CD8-positive, alpha-beta memory T cell (primary cell): ENCODE data around the gene CSF1R. TPM values are rescaled to one million over a fixed set of nuclear protein-coding genes. Genes with fewer than 3 reads are reported as not detected.

ENCODE experiments used
- CTCF ChIA-PET: fragments of 350-600 bp; sonication (Branson Sonifier 250); formaldehyde crosslinking; loops from one replicate; lab custom pipeline; 2021; ENCODE audit warnings: antibody characterized with exemption; lab: Charles Lee
- POLR2A ChIA-PET: fragments of 350-600 bp; sonication (Branson Sonifier 250); formaldehyde crosslinking; loops from one replicate; lab custom pipeline; 2021; ENCODE audit warnings: antibody characterized with exemption; lab: Charles Lee
- DNase-seq, 5 donors: peaks; one replicate each; pipeline versions ENCODE4 v3.0.0 to v3.0.0-alpha.2; 2020 to 2022; ENCODE audit warnings: mixed read lengths in 1 of 5
- H3K27ac ChIP-seq: one replicate; pipeline ENCODE4 v1.7.0; 2013; ENCODE audit warnings: low read depth, mild to moderate bottlenecking, low read length, moderate library complexity
- H3K27me3 ChIP-seq: 2 replicates; pipeline ENCODE4 v1.7.0; 2013; ENCODE audit warnings: low read length, mild to moderate bottlenecking; ENCODE audit not compliant: insufficient read depth, poor library complexity, severe bottlenecking
- H3K36me3 ChIP-seq: 2 replicates; pipeline ENCODE4 v1.7.0; 2013; ENCODE audit warnings: mild to moderate bottlenecking, low read length, moderate library complexity; ENCODE audit not compliant: insufficient read depth
- H3K4me1 ChIP-seq: 2 replicates; pipeline ENCODE4 v1.7.0; 2013; ENCODE audit warnings: mild to moderate bottlenecking, low read length, moderate library complexity; ENCODE audit not compliant: insufficient read depth
- H3K4me3 ChIP-seq: 2 replicates; pipeline ENCODE4 v1.7.0; 2013; ENCODE audit warnings: mild to moderate bottlenecking, low read length
- H3K9me3 ChIP-seq: 2 replicates; pipeline ENCODE4 v1.7.0; 2013; ENCODE audit warnings: mild to moderate bottlenecking, low read length
- H3K27ac Mint-ChIP-seq, 8 donors: one replicate each; pipeline ENCODE4 v1.8.0; 2020 to 2021; ENCODE audit warnings: mixed read lengths in 8 of 8, mild to moderate bottlenecking in 6 of 8, inconsistent platforms in 3 of 8, moderate library complexity in 3 of 8
- H3K27me3 Mint-ChIP-seq, 2 donors: one replicate each; pipeline ENCODE4 v1.8.0; 2020 to 2021; ENCODE audit warnings: mixed read lengths in 2 of 2, mild to moderate bottlenecking in 1 of 2, moderate library complexity in 1 of 2
- H3K36me3 Mint-ChIP-seq, 3 donors: one replicate each; pipeline ENCODE4 v1.8.0; 2020 to 2021; ENCODE audit warnings: mixed read lengths in 3 of 3, inconsistent platforms in 1 of 3, mild to moderate bottlenecking in 1 of 3
- H3K4me1 Mint-ChIP-seq, 3 donors: one replicate each; pipeline ENCODE4 v1.8.0; 2020 to 2021; ENCODE audit warnings: mixed read lengths in 3 of 3, inconsistent platforms in 1 of 3, mild to moderate bottlenecking in 1 of 3
- H3K4me3 Mint-ChIP-seq, 7 donors: one replicate each; pipeline ENCODE4 v1.8.0; 2020 to 2021; ENCODE audit warnings: mixed read lengths in 7 of 7, mild to moderate bottlenecking in 6 of 7, moderate library complexity in 4 of 7, inconsistent platforms in 2 of 7
- H3K9me3 Mint-ChIP-seq, 5 donors: one replicate each; pipeline ENCODE4 v1.8.0; 2020 to 2022; ENCODE audit warnings: mixed read lengths in 5 of 5, mild to moderate bottlenecking in 3 of 5, moderate library complexity in 2 of 5, inconsistent platforms in 1 of 5
- polyA plus RNA-seq: library from polyadenylated mRNA; unstranded; fragments of 300-500 nt; fragmentation: Illumina TruSeq; gene quantifications from one replicate; pipeline ENCODE4 v1.2.3, GENCODE V29; 2021
- total RNA-seq, 2 experiments: library from RNA; stranded (reverse); gene quantifications; one replicate each; pipeline ENCODE4 v1.2.3, GENCODE V29; 2021

CSF1R gene
- total and polyA plus RNA-seq, 3 experiments from 2014 or later = 0.59 to 2.7 (median 1.7) TPM

GRCh38 chr5:150023136-150023535 is 63.2 kb downstream of the CSF1R start:
- no peak for DNase-seq
- ChIA-PET POLR2A (no interaction called here), CTCF (interaction anchor here (1.8 kb wide), 1 partner anchor 12 kb away, joined by 4 read pairs; no protein-coding TSS in a partner anchor)
- peaks cover 26 to 93% (median 39%) of the 10 kb centered on the region in 3 donors for H3K36me3 Mint-ChIP-seq
- peaks cover 0 to 3% (median 0%) of the 10 kb centered on the region in 3 donors for H3K4me1 Mint-ChIP-seq
- H3K4me3 ChIP-seq = no peak overlapping the region
- H3K36me3 ChIP-seq = peaks cover 53% of the 10 kb centered on the region
- H3K27me3 Mint-ChIP-seq = no peaks in the 10 kb centered on the region
- H3K27me3 ChIP-seq = no peaks in the 10 kb centered on the region
- H3K4me3 Mint-ChIP-seq = no peak overlapping the region
- H3K27ac Mint-ChIP-seq = no peak overlapping the region
- H3K9me3 ChIP-seq = no peaks in the 10 kb centered on the region
- no peak overlapping the region for H3K27ac ChIP-seq
- no peaks in the 10 kb centered on the region for H3K4me1 ChIP-seq
- H3K9me3 Mint-ChIP-seq = no peaks in the 10 kb centered on the region

- H3K27ac Mint-ChIP-seq = no peak overlapping the region
- peaks cover 22 to 93% (median 36%) of the 10 kb centered on the region in 3 donors for H3K36me3 Mint-ChIP-seq
- DNase-seq = no peak
- ChIA-PET POLR2A (no interaction called here), CTCF (interaction anchor here (1.8 kb wide), 1 partner anchor 12 kb away, joined by 4 read pairs; no protein-coding TSS in a partner anchor)
- H3K9me3 Mint-ChIP-seq = no peaks in the 10 kb centered on the region
- H3K27me3 Mint-ChIP-seq = no peaks in the 10 kb centered on the region
- no peaks in the 10 kb centered on the region for H3K9me3 ChIP-seq
- H3K36me3 ChIP-seq = peaks cover 58% of the 10 kb centered on the region
- H3K27me3 ChIP-seq = no peaks in the 10 kb centered on the region
- no peak overlapping the region for H3K27ac ChIP-seq
- H3K4me1 ChIP-seq = no peaks in the 10 kb centered on the region
- no peak overlapping the region for H3K4me3 Mint-ChIP-seq
- H3K4me1 Mint-ChIP-seq = peaks cover 0 to 3% (median 0%) of the 10 kb centered on the region in 3 donors
- no peak overlapping the region for H3K4me3 ChIP-seq
Observed at GRCh38 chr5:150022681-150023080, 63.7 kb downstream of the CSF1R start.

- peaks cover 0 to 3% (median 0%) of the 10 kb centered on the region in 3 donors for H3K4me1 Mint-ChIP-seq
- CTCF ChIA-PET = interaction anchor here (1.8 kb wide), 1 partner anchor 11 kb away, joined by 4 read pairs; no protein-coding TSS in a partner anchor
- Histone ChIP-seq H3K4me3 (no peak overlapping the region), H3K27me3 (no peaks in the 10 kb centered on the region), H3K9me3 (no peaks in the 10 kb centered on the region), H3K27ac (no peak overlapping the region), H3K36me3 (peaks cover 58% of the 10 kb centered on the region), H3K4me1 (no peaks in the 10 kb centered on the region)
- H3K27me3 Mint-ChIP-seq = no peaks in the 10 kb centered on the region
- H3K27ac Mint-ChIP-seq = peak overlapping the region in 1 of 8 donors; percentile 12
- POLR2A ChIA-PET = no interaction called here
- no peak overlapping the region for H3K4me3 Mint-ChIP-seq
- peaks cover 23 to 94% (median 36%) of the 10 kb centered on the region in 3 donors for H3K36me3 Mint-ChIP-seq
- no peaks in the 10 kb centered on the region for H3K9me3 Mint-ChIP-seq
- no peak for DNase-seq
Observed at GRCh38 chr5:150022158-150022531, 64.2 kb downstream of the CSF1R start.

GRCh38 chr5:150021491-150022157 is 64.7 kb downstream of the CSF1R start:
- Histone ChIP-seq H3K27me3 (no peaks in the 10 kb centered on the region), H3K9me3 (no peaks in the 10 kb centered on the region), H3K4me1 (no peaks in the 10 kb centered on the region), H3K36me3 (peaks cover 60% of the 10 kb centered on the region), H3K27ac (no peak overlapping the region), H3K4me3 (no peak overlapping the region)
- peaks cover 0 to 3% (median 0%) of the 10 kb centered on the region in 3 donors for H3K4me1 Mint-ChIP-seq
- peaks cover 25 to 95% (median 33%) of the 10 kb centered on the region in 3 donors for H3K36me3 Mint-ChIP-seq
- DNase-seq = no peak
- CTCF ChIA-PET = interaction anchor here (0.8 to 1.8 kb wide), 2 partner anchors 11 to 12 kb away, joined by 3 to 4 read pairs; no protein-coding TSS in a partner anchor
- peak overlapping the region in 1 of 7 donors; percentile 27 for H3K4me3 Mint-ChIP-seq
- no peaks in the 10 kb centered on the region for H3K27me3 Mint-ChIP-seq
- no peak overlapping the region for H3K27ac Mint-ChIP-seq
- peaks cover 0 to 2% (median 1%) of the 10 kb centered on the region in 5 donors for H3K9me3 Mint-ChIP-seq
- POLR2A ChIA-PET = interaction anchor here (0.5 kb wide), 1 partner anchor 456 kb away, joined by 3 read pairs; no protein-coding TSS in a partner anchor

- DNase-seq = no peak
- Histone ChIP-seq H3K4me3 (no peak overlapping the region), H3K27me3 (no peaks in the 10 kb centered on the region), H3K36me3 (peaks cover 65% of the 10 kb centered on the region), H3K27ac (no peak overlapping the region), H3K9me3 (no peaks in the 10 kb centered on the region), H3K4me1 (no peaks in the 10 kb centered on the region)
- Mint-ChIP-seq H3K4me1 (peaks cover 0 to 3% (median 0%) of the 10 kb centered on the region in 3 donors), H3K9me3 (peaks cover 0 to 7% (median 4%) of the 10 kb centered on the region in 5 donors), H3K4me3 (no peak overlapping the region), H3K27me3 (no peaks in the 10 kb centered on the region), H3K36me3 (peaks cover 37 to 95% (median 43%) of the 10 kb centered on the region in 3 donors), H3K27ac (peak overlapping the region in 1 of 8 donors; percentile 39)
- CTCF ChIA-PET = interaction anchor here (0.6 kb wide), 1 partner anchor 191 kb away, joined by 3 read pairs; no protein-coding TSS in a partner anchor
- POLR2A ChIA-PET = interaction anchor here (0.7 kb wide), 1 partner anchor 201 kb away, joined by 3 read pairs; no protein-coding TSS in a partner anchor
Observed at GRCh38 chr5:150020249-150020648, 66.1 kb downstream of the CSF1R start.

GRCh38 chr5:150017226-150018005 is 68.9 kb downstream of the CSF1R start:
- peak overlapping the region in 1 of 8 donors; percentile 19 for H3K27ac Mint-ChIP-seq
- no peaks in the 10 kb centered on the region for H3K27me3 Mint-ChIP-seq
- DNase-seq = no peak
- Histone ChIP-seq H3K27me3 (no peaks in the 10 kb centered on the region), H3K4me1 (no peaks in the 10 kb centered on the region), H3K9me3 (no peaks in the 10 kb centered on the region), H3K4me3 (no peak overlapping the region), H3K36me3 (peaks cover 73% of the 10 kb centered on the region), H3K27ac (no peak overlapping the region)
- no peak overlapping the region for H3K4me3 Mint-ChIP-seq
- H3K9me3 Mint-ChIP-seq = peaks cover 0 to 8% (median 4%) of the 10 kb centered on the region in 5 donors
- peaks cover 54 to 97% (median 62%) of the 10 kb centered on the region in 3 donors for H3K36me3 Mint-ChIP-seq
- POLR2A ChIA-PET = no interaction called here
- H3K4me1 Mint-ChIP-seq = peaks cover 0 to 4% (median 1%) of the 10 kb centered on the region in 3 donors
- CTCF ChIA-PET = no interaction called here

- Mint-ChIP-seq H3K27me3 (no peaks in the 10 kb centered on the region), H3K36me3 (peaks cover 52 to 96% (median 61%) of the 10 kb centered on the region in 3 donors), H3K4me3 (no peak overlapping the region), H3K4me1 (peaks cover 0 to 6% (median 6%) of the 10 kb centered on the region in 3 donors), H3K9me3 (peaks cover 0 to 8% (median 4%) of the 10 kb centered on the region in 5 donors), H3K27ac (no peak overlapping the region)
- POLR2A ChIA-PET = no interaction called here
- no peak overlapping the region for H3K4me3 ChIP-seq
- no peaks in the 10 kb centered on the region for H3K4me1 ChIP-seq
- no peaks in the 10 kb centered on the region for H3K9me3 ChIP-seq
- no peak for DNase-seq
- CTCF ChIA-PET = interaction anchor here (0.7 kb wide), 1 partner anchor 199 kb away, joined by 4 read pairs; no protein-coding TSS in a partner anchor
- H3K27me3 ChIP-seq = no peaks in the 10 kb centered on the region
- H3K27ac ChIP-seq = no peak overlapping the region
- H3K36me3 ChIP-seq = peaks cover 78% of the 10 kb centered on the region
Observed at GRCh38 chr5:150016537-150016936, 69.8 kb downstream of the CSF1R start.
